DMS 273 (cell line): ENCODE results near the gene CLCN3.
"Not testable (repeated sequence)": the region's sequence is repeated elsewhere in the genome, so short reads cannot be mapped to it uniquely, and the experiment has no call there.

Experiments used
- DNase-seq: peaks from one replicate; lab custom pipeline; 2025; ENCODE audit not compliant: unreplicated experiment; lab: John Stamatoyannopoulos, UW

The CLCN3 gene

DNA sequence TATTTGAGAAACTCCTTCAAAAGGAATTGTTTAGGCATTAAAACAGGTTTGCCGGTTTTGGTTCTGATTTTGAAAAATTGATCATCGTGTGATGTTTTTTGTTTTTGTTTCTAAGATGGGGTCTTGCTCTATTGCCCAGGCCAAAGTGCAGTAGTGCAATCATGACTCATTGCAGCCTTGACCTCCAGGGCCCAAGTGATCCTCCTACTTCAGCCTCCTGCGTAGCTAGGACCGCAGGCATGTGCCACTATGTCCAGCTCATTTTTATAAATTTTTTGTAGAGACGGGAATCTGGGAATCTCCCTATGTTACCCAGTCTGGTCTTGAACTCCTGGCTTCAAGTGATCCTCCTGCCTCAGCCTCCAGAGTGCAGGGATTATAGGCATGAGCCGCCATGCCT lies 35.0 kb downstream of the CLCN3 start:
- DNase-seq = no peak

DNA sequence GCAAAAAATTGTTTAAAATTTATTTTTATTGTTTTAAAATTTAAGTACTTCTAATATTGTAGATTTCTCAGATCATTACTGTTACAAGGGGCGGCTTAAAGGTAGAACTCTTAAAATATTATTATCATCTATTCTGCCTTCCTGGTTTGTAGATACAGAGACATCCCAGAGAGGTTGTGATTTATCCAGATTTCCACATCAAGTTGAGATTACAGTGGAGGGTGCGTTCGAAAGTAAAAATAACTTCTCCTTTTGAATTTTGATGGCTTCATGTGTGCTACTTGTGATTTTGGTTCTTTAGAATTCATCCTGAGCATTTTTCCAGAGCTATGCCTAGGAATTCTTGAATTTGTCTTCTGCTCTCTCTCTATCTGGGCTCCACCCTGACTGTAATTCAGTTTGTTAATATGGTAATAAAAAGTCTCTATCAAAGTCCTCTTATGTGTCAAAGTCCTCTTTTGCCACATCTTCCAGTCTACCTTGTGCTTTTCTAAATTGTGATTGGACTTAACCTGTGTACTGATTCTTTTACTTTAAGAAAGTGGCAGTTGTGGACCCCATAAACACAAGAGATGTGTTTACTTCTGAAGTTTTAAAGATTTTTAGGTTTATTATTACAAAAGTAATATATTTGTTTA lies 37.2 kb downstream of the CLCN3 start:
- DNase-seq = no peak

DNA sequence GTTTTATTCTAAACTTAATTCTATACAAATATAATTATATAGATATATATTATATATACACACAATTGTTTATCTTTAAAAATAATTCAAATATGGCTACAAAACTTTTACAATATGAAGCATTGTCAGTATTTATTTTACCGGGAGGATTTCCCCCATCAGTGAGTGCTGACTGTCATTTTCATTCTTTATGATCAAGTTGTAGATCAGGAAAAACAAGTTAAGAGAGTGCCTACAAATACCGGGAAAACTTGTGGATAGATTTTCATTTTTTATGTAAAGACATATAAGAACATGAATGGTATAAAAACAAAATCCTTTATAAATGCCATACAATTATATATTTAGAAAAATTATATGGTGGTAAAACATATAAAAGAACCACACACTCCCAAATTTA lies 37.8 kb downstream of the CLCN3 start:
- no peak for DNase-seq

DNA sequence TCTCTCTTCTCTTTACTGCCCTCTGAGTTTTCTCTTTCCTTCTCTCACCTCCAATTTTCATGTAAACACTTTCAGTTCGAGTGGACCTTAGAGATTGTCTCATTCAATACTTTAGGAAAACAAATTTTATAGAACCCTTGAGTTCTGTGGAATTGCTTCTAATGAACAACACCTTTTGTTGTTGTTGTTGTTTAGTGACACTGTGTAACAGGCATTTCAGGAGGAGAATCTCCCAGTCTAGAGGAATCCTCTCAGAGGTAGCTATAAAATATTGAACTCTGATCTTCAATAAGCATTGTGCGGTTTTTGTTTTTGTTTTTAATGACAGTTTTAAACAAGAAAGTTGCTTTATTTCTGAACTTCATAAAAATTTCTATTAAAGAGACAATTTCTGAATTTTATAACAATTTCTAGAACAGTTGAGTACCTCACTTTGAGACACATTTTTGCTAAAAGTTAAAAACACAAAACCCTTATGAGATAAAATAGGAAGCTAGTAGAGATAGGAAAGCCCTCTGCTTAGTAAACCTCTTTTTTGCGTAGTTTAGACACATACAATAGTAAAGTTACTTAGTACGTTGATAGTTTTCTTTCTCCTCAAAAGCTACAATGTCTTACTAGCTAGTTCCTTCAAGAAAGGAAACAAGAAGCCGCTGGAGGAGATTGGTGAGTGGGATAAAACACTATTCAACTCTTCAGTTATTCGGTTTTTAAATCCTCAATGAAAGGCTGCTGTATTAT lies 38.8 kb downstream of the CLCN3 start:
- peak; percentile 18 for DNase-seq

DNA sequence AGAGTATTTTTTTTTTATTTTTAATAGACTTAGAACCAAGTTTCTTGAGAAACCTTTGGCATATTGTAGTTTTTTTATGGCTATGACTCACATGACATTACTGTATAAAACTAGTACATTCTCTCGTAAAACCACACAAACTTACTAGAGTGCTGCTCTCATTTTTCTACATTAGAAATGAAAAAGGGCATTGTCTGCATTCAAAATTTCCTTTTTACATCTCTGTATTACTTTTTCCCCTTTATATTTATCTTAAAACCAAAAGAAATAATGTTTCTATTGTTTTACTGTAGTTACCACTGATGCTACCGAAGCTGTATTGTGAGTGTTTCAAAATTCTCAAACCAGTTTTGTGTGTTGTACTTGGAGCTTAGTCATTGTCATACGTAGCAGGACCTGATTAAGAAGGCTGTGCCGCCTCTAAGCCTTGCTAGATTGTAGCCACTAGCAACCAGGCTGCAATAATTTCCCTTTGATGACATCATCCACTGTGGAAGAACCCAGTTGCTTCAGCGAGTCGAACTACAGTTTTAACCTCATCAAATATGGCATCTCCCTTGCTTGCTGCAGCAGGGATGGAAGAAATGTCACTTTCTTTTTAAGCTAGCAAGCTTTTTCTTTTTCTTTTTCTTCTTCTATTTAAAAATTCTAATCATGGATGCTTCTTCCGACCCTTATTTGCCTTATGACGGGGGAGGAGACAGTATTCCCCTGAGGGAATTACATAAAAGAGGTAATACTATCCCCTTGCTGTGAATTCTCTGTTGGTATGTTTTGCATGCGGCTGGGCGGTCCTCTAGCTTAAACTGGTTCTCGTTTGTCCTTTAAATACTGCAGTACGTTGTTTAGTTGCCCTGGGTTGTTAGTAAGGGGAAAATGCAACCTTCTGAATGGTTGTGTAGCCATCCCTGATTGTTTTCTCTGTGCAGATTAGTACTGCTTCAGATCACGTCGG lies 39.6 kb downstream of the CLCN3 start:
- DNase-seq = peak; percentile 94

DNA sequence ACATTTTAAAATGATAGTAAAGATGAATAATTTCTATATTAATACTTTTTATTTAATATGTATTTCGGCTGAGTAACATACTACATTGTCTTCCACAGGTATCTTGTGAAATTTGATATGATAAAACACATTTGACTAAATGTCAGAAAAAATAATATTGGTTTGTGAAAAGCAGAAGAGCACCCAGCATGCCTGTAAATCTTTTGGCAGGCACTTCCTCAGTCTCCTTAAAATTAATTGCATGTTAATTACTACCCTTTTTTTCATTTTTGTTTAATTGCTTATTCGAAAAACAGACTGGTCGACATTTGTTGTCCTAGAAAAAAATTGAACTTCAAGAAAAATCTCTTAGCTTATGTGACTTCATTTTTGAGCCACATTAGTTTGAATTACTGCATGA lies 40.6 kb downstream of the CLCN3 start:
- no peak for DNase-seq

DNA sequence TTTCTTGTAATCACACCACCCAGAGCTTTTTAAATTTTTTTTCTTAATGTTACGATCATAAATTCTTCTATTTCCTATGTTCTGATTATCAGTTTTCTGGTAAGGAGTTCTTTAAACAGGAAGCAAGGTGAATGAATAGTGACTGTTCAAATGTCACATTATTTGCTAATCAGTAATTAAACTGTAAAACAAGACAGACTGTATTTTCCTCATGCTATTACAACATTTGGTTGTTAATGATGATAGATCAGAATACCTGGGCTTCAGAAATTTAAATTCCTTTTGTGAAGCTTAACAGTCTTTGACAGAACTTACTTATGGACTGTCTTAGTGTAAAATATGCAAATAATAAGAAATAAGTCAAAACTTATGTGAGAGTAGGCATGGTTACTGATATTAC lies 41.4 kb downstream of the CLCN3 start:
- DNase-seq = no peak

DNA sequence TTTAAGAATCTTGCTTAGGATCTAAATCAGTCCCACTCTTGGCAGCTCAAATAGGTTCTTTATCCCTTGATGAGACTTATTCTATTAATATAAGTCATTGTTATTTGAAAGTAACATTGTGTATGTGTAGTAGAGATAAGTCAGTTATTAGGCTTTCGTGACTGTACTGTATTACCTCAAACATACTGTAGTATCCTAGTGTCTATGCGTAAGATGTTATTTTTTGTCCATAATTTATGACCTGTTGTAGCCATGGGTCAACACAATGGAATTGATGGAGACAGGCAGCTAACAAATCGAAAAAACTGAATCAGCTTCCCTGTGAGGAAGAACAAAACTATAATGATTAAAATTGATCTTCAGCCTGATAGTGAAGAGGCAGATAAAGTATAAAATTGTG lies 41.8 kb downstream of the CLCN3 start:
- no peak for DNase-seq

DNA sequence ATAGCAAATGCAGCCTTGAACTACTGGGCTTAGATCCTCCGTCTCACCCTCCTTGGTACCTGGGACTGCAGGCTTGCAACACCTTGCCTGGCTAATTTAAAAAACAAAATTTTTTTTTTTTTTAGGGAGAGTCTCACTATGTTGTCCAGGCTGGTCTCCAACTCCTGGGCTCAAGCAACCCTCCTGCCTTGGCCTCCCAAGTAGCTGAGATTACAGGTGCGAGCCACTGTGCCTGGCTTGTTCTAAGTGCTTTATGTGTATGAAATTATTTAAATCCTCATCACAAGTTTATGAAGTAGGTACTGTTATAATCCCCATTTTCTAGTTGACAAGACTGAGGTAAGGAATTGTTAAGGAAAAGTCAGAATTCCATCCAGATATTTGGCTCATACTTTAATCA lies 43.0 kb downstream of the CLCN3 start:
- DNase-seq = no peak

DNA sequence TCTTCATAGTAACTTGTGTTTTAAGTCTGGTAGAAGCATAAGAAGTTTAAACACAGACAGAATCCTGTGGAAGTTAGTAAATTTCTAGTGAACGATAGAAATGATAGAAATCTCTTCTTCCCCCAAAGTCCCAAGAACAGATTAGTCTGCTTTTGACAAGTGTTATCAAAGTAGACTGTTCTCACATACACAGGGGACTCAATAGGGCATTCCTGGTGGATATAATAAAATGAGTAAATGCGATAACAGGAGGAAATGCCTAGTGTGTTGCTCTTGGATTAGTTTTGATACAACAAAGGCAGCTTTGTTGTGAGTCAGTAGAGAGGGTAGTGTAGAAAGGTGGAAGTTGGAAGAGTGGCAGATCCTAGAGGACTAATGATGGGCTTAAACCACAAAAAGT lies 43.5 kb downstream of the CLCN3 start:
- peak; percentile 4 for DNase-seq

DNA sequence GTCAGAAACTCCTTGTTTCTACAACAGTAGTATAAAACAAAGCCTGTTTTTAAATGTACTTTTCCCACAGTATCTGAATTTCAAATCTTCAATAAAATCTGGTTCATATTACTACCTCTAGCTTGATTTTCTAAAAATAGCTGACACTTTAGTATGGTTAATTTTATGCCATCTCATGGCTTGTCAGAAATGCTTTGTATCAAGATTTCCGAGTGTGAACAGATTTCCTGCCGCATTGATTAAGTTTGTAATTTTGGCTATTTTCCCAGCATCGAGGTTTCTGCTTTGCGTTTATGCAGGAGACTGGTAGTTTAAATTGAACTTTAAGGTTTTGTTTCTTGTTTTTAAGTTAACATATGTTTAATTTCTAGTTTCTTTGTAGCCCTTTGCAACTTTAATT lies 44.2 kb downstream of the CLCN3 start:
- DNase-seq = peak; percentile 56

DNA sequence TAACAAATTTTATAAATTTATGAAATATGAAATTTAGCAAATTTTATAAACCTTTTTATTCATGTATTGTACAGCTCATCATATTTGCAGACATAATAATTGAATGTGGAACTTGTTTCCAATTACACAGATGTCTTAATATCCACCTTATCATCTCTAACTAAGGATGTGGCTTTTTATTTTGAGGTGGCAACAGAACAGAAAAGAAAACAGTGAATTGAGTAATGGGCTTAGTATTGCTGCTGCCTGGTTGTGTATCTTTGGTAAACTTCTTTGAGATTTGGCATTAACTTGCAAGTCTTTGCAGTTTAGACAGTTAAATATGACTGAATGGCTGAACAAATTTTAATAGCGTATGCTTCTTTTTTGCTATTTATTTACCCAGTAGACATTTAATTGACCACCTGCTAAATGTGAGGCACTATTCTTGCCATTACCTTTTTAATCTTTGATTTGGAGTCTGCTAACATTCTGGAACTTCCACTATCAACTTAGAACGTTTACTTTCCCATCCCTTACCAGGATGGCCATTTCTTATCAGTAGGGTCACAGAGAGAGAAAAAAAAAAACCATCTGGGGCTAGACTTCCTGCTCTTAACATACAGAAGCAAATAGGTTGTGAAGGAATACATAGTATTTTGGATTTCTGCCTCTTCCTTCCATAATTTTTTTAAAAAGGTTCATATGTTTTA lies 44.8 kb downstream of the CLCN3 start:
- DNase-seq = no peak

DNA sequence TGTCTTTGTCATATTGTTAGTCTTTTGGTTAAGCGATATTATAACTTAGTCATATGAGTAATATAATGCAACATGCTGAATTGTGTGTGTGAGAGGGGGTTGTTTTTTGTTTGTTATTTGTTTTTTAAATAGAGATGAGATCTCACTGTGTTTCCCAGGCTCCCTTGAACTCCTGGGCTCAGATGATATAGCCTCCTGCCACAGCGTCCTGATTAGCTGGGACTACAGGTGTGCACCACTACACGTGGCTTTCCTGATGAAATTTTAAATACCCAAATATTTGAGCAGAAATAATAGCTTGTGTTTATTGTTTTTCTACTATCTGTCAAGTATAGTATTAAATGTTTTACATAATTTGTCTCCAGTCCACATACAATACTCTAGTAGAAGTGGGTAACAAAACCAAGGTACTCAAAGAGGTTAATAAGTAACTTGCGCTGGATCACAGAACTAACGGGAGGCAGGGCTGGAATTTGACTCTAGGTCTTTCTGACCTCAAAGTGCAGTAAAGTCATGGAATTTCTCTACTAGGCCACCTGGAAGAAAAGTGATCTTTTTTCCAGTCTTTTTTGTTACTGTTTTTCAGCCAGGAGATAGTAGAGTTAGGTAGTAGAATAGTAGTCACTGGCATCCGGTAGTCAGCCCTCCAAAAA lies 47.8 kb downstream of the CLCN3 start:
- no peak for DNase-seq

DNA sequence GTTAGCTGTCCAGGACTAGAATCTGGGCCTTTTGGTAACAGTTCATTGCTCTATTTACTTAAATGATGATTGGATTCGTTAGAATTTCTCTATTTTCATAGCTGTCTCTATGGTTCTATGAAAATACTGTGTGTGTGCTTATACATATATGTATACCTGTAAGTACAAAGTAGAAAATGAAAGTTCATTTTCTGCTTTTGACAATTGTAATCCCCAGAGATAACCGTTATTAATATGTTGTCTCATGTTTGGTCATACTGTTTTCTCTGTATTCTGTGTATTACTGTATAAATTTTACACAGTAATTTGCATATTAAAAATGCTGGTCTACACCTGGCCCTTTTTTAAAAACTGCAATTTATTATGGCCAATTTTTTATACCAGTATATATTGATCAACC lies 55.4 kb downstream of the CLCN3 start:
- no peak for DNase-seq

DNA sequence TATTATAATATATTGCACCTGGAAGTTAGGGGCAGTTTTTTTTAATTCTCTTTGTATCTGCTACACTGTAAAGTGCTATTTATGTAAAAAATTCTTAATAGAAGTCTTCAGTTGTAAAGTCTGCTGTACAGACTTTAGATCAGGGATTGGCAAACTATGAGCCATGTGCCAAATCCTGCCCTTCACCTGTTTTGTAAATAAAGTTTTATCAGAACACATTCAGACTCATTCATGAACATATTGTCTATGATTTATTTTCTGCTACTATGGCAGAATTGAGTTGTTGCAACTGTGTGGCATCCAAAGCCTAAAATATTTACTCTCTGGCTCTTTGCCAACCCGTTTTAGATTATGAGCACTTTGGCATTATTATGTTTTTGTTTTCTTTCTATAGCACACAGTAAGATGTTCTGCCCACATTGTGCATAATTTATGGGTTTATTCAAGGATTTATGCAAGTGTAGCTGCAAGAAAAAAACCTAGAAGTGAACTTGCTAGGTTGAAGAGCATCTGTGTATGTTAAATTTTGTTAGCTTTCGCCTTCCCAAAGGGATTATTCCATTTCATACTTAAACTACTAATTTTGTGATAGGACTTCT lies 56.9 kb downstream of the CLCN3 start:
- no peak for DNase-seq

DNA sequence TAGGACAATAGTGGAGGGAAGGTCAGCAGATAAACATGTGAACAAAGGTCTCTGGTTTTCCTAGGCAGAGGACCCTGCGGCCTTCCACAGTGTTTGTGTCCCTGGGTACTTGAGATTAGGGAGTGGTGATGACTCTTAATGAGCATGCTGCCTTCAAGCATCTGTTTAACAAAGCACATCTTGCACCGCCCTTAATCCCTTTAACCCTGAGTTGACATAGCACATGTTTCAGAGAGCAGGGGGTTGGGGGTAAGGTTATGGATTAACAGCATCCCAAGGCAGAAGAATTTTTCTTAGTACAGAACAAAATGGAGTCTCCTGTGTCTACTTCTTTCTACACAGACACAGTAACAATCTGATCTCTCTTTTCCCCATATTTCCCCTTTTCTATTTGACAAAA lies 58.1 kb downstream of the CLCN3 start:
- not testable (repeated sequence) for DNase-seq

DNA sequence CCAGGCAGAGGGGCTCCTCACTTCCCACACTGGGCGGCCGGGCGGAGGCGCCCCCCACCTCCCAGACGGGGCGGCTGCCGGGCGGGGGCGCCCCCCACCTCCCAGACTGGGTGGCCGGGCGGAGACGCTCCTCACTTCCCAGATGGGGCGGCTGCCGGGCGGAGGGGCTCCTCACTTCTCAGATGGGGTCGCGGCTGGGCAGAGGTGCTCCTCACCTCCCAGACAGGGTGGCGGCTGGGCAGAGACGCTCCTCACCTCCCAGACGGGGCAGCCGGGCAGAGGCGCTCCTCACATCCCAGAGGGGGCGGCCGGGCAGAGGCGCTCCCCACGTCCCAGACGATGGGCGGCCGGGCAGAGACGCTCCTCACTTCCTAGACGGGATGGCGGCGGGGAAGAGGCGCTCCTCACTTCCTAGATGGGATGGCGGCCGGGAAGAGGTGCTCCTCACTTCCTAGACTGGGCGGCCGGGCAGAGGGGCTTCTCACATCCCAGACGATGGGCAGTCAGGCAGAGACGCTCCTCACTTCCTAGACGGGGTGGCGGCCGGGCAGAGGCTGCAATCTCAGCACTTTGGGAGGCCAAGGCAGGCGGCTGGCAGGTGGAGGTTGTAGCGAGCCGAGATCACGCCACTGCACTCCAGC lies 58.7 kb downstream of the CLCN3 start:
- DNase-seq = not testable (repeated sequence)

DNA sequence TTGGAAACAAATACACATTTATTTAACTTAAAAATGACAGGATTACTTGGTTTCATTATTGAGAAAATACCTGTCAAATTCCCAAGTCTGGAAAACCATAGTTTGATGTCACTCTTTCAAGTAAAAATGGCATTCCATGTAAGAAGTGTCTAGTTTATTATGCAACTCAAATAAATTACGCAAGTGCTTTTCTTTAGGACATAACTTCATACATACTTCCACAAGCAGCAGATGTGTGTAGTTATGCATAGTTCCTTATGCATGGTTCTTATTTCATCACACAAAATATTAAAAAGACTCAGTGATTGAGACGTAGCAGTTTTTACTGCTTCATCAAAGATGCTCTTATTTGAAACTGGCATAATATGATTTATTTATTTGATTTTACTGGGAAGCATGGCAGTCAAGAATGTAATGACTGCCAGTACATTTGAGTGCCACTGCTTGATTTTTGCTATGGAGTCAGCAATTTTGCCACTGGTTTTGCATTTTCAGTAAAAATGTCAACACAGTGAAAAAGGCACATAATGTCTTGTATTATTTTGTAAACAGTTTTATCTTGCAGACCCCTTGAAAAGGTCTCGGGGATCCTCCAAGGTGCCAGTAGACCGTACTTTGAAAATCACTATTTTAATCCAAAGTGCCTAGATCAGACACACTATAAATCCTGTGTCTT lies 62.1 kb downstream of the CLCN3 start:
- no peak for DNase-seq

DNA sequence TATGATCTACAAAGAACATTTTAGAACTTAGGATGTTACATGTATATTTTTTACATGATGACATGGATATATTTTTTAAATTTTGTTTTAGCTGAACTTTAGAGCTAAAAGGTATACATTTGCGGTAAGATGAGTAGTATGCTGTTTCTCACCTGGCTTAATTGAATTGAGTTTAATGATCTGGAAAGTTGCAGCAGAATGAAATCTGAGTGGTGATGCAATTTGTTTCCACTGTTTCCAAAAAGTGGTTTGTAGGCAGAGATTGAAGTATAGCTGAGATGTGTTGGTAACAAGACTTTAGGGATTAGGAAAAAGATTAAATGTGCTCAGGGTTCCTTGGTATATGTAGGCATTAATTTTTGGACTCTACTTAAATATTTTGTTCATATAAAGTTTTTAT lies 69.3 kb downstream of the CLCN3 start:
- no peak for DNase-seq
